HG03457 (cell line): Measurements from ENCODE around the gene ABL1.
"Not testable (repeated sequence)": the region's sequence is repeated elsewhere in the genome, so short reads cannot be mapped to it uniquely, and the experiment has no call there.

ENCODE experiments used
- ATAC-seq: cut with Tn5 transposase; IDR thresholded peaks from one replicate; pipeline ENCODE4 v1.9.1; 2021; ENCODE audit warnings: moderate number of reproducible peaks; ENCODE audit not compliant: unreplicated experiment

ABL1 gene

GRCh38 chr9:130834371-130835336, at the start of gene ABL1:
ABL1 (plus strand) TSS chr9:130835254; CDS start chr9:130835447, 193 bp downstream.
- peak; percentile 44 for ATAC-seq

- ATAC-seq: no peak
Measured at GRCh38 chr9:130785940-130786508, 49.0 kb upstream of the ABL1 start.

GRCh38 chr9:130786526-130786925, 48.5 kb upstream of the ABL1 start:
- ATAC-seq: no peak

GRCh38 chr9:130789747-130790672, 45.0 kb upstream of the ABL1 start:
- ATAC-seq: no peak

GRCh38 chr9:130791303-130791894, 43.7 kb upstream of the ABL1 start:
- ATAC-seq: no peak

- ATAC-seq: no peak
Measured at GRCh38 chr9:130793589-130793988, 41.5 kb upstream of the ABL1 start.

DNA sequence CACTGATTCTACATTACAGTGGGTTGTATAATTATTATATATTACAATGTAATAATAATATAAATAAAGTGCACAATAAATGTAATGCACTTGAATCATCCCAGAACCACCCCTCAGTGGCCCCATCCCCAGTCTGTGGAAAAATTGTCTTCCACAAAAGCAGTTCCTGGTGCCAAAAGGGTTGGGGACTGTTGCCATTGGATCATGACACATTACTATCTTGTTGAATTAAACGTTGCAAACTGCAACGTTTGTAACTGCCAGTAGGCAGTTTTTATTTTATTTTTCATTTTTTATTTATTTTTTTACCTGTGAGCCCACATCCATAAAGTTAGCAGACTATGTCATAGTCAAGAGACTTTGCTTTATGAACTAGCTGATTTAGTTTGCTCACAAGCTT, 41.0 kb upstream of the ABL1 start:
- ATAC-seq: not testable (repeated sequence)

- not testable (repeated sequence) for ATAC-seq
Measured at GRCh38 chr9:130794423-130794822, 40.6 kb upstream of the ABL1 start.

GRCh38 chr9:130794923-130795495, 40.0 kb upstream of the ABL1 start:
- no peak for ATAC-seq

DNA sequence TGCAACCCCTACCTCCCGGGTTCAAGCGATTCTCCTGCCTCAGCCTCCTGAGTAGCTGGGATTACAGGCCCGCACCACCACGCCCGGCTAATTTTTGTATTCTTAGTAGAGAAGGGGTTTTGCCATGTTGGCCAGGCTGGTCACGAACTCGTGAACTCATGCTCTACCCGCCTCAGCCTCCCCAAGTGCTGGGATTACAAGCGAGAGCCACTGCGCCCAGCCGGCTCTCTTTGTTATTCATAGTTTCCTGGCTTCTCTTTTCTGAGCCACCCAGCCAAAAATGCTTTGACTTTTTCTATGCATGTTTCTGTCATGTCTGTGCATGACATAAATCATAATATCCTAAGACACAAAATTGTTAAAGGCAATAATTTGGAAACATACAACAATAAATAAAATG, 31.9 kb upstream of the ABL1 start:
- ATAC-seq: not testable (repeated sequence)

- no peak for ATAC-seq
Measured at GRCh38 chr9:130805510-130806326, 29.3 kb upstream of the ABL1 start.

DNA sequence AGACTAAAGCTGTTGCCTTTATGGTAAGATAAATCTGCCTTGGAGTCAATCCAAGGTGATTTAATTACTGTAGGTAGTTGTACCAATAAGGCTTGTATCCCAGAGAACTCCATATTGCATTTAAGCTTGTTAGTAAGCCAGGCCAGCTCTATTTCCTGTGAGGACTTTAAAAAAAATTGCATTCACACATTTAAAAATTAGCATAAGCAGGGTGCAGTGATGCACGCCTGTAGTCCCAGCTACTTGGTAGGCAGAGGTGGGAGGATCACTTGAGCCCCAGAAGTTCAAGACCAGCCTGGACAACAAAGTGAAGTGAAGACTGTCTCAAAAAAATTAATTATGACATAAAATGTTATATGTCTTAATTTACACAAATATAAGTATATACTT, 28.7 kb upstream of the ABL1 start:
- no peak for ATAC-seq

DNA sequence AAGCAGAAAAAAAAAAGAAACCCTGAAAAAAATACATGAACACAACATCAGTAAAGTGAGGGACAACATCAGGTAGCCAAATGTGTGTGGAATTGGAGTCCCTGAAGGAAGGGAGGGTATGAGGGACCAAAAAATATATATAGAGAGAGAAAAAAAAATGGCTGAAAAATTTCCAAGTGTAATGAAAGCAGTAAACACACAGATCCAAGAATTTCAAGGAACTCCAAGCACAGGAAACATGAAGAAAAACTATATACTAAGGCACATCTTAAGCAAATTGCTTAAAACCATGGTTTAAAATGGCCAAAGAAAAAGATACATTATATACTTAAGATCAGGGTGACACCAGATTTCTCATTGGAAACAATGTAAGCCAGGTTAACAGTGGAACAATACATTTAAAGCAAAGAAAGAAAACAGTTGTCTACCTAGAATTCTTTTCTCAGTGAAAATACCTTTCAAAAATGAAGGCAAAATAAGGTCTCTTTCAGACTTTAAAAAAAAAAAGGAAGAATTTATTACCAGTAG, 24.4 kb upstream of the ABL1 start:
- no peak for ATAC-seq

- ATAC-seq: no peak
Measured at GRCh38 chr9:130815242-130815808, 19.7 kb upstream of the ABL1 start.

GRCh38 chr9:130817914-130818313, 17.1 kb upstream of the ABL1 start:
- no peak for ATAC-seq

- ATAC-seq: no peak
Measured at GRCh38 chr9:130820135-130820738, 14.8 kb upstream of the ABL1 start.

GRCh38 chr9:130823435-130823834, 11.6 kb upstream of the ABL1 start:
- no peak for ATAC-seq

- no peak for ATAC-seq
Measured at GRCh38 chr9:130824079-130824478, 11.0 kb upstream of the ABL1 start.
